Measurements from ENCODE around the gene SPACA9.

Gene SPACA9

DNA sequence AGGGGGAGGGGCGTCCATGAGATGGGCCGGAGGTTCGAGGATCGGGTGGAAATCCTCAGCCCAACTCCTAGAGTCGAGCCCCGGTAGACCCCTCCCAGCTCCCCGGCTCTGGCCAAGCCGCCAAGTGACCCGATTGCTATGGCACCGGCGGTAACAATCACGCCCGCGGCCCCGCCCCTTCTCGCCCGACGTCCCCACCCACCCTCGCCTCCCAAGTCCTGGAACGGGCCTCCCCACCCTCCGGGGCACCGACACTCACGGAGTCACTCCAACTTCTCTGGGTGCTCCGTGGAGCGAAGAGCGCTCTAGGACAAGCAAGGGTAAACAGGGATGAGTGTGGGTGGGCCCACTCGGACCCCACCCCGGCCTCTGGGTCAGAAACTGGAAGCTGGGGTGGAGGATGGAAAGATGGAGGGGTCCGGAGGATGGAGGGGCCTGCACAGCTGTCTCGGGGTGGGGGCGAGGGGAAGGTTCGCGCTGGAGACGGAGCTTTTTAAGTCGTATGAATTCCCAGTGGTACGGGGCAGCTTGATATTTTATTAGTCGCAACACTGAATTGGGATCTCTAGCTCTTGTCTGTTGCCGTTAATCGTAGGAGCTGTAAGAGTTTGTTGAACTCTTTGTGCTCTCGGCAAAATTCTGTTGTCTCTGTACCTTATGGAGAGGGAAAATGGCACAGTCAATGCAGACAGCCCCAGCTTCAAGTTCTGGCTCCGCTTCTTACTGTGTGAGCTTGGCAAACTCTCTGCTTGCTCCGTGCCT lies at the start of gene SPACA9:
TSS of gene SPACA9 (plus strand) at position 204 of the 762 bp plus-strand sequence. CDS start 5,050 bp downstream, outside the sequence.
- DNase-seq: no peak

DNA sequence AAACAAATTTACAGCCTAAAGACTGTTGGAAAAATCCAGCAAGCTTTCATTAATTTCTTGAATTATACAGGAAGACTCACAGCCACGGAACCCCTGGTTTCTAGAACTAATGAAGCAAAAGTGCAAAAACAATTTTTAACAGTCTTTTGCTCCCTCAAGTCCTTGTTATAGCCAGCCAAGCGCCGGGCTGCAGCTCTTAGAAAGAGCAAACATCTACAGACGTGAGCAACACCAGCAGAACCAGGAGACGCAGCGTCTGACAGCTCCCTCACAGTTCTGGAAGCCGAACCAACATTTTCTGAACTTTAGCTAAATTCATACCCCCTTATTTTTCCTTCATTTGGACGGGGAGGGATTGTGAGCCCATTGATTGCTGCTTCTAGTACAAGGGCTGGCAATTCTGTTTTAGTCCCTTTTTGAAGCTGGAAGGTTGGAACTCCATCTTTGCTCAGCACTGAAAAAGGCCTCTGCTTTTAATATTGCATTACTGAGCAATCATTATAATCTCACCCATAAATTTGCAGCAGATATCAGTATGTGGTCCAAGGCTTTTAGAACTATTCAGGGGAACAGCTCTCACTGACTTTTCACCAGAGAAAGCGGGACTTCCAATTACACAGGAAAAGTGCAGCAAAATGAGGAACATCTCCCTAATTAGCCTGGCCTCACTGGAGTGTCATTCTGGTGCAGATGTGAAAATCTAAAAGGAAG lies 46.4 kb upstream of the SPACA9 start:
- DNase-seq: no peak

DNA sequence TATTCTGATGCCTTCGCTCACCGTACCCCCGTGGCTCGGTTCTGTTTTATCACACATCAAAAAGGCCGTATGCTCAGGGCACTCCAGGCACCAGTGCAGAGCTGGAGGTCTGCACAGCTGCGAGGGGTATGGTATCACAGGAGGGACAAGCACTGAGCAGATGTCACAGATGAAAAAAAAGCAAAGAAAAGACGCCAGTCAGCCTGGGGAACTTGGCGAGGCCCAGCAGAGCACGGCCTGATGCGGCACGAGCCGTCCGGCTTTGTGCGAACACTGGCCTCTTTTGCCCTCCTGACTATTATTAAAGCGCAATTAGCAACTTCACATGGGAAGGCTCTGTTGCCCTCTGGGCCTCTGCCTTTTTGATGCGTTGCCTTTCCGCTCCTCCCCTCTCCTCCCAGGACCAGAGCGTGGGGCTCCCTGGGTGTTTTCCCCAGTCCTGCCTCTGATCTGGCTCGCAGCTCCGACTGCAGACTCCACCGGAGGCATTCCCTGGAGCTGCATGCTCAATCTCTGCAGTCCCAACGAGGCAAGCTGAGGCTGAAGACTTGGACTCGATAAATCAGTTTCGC lies 45.1 kb upstream of the SPACA9 start:
- DNase-seq: no peak

DNA sequence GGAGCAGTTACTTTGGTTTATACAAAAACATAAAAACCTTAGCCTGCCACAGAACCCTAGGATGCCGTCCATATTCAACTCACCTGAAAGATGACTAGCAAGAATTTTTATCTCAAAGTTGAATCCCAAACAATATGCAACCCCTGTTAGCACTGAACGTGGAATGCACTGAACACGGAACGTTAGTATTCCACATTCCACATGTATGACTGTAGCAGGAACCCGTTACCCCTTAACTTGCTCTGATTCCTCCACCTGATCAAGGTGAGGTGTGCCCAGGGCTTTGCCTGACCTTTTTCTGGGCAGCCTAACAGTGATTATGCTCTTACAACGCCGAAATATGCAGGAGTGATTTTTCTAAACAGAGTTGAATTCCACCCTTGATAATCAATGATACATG lies 44.4 kb upstream of the SPACA9 start:
- DNase-seq: no peak

DNA sequence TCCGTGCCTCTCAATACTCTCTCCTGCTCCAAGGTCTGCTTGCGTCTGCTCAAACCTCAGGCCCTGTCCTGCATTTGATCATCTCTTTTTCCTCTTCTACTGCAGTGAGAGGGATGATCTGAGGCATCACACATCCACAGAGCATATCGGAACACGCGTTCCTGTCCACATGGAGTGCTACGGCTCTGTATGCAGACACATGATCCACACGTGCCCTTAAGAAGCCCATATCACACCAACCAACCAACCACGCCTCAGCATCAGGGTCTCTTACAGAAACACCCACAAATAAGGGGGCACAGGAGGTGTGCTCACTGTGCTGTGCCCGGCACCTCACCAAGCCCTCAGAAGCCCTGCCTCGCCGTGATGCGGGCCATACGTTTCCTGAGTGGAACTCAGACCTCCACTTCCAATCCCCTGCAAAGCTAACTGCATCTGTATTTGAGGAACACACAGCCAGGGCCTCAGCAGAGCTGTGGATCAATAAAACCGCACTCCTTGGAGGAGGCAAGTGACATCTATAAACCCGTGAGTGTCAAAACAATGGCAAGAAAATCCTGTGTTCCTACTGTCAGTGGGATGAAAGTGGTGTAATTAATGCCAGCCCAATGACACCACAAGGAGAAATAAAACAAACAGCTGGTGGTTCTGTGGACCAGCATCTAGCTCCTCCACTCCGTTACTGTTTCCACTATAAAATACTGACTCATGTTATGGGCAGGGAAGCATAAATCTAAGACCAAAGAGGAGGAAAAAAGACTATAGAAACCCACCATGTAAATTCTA lies 41.0 kb upstream of the SPACA9 start:
- no peak for DNase-seq

DNA sequence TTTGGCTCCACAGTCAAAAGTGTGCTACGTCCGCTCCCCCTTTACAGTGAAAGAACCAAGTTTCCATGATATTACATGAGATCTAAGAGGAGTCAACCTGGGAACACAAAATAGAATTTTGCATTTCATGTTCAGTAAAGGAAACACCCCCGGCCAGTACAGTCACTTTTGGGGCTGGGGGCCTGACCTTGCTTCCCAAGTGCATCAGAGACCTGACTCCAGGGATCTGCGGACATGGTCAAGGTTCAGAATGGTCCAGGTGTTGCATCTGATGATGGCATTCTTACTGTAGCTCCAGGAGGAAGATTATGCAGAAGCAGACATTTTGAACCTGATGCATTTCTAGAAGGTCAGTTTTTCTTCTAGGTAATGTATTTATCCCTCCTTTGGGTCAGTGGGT lies 40.4 kb upstream of the SPACA9 start:
- DNase-seq: no peak

DNA sequence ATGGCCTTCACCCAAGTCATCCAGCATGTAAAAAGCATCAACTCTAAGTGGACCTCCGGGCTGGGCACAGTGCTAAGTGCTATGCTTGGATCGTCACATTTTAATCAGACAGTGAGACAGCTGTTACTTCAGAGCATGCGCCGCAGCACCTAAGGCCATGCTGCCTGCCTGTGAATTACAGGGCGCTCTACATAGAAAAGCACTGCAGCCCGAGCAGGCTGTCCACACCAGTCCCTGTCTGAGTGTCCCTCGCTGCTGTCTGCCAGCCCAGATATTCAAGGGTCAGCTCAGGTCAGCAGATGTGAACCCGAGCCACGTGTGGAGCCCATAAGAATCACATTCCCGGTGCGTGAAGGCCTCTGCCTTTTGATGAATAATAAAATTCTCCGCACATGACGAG lies 37.7 kb upstream of the SPACA9 start:
- no peak for DNase-seq

DNA sequence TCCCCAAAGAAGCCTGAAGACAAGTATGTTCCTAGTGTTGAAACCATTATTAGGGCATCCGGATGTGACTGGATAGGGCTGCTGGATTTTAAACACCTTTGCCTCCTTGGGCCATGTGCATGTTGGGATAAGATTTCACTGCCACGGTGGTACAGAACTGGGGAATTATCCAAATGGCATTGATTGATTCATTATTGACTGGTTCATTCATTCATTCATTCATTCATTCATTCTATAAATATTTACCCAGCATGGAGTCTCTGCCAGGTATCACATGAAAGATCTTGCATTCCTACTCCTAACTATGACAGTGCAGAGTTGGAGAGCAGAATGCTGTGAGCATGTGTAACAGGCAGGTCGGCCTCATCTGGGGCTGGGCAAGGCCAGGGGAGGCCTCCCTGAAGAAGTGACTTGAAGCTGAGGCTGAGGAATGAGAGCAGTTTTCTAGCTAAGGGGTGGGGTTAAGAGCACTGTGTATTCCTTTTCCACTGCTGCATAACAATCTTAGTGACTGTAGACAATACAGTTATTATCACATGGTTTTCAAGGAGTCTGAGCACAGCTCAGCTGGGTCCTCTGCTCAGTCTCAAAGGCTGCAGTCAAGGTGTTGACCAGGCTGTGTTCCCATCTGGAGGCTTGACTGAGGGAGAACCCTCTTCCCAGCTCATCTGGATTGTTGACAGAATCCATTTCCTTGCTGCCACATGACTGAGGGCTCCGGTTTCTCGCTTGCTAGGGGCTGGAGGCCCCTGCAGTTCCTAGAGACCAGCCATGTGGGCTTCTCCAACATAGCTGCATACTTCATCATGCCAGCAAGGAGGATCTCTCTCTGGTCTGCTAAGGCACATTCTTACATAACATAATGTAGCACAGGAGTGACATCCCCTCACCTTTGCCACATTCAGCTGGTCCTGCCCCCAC lies 36.3 kb upstream of the SPACA9 start:
- no peak for DNase-seq

DNA sequence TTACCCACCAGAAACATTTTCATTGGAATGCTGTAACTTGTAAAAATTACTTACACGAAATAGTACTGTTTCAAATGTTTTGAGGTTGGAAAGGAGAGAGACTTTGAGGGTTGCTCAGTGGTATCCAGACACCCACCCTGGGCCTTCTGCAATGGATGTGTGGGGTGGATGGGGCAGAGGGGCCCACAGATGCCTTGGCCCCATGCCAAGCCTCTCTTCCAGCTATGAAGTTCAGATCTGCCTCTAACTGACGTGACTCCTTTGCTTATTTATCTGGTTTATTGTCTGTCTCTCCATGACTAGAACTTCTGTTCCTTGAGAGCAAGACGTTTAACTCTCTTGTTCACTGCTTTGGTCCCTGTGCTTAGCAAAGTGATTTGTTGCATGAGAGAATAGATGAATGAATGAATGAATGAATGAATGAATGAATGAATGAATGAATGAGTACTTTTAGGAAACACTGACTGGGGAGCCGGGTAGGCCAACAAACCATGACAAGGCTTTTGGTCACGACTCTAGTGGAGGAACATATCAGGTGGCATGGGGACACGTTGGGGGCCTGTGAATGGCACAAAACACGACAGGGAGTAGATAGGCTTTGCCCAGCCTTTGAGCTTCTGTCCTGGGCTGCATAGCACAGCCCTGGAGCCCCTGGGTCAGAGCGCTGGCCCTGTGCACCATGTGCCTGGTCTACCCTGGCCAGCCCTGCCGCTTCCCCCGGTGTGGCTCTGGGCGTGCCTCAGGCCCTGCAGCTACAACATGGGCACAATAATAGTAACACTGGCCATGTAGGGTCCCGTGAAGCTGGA lies 32.4 kb upstream of the SPACA9 start:
- DNase-seq: no peak

DNA sequence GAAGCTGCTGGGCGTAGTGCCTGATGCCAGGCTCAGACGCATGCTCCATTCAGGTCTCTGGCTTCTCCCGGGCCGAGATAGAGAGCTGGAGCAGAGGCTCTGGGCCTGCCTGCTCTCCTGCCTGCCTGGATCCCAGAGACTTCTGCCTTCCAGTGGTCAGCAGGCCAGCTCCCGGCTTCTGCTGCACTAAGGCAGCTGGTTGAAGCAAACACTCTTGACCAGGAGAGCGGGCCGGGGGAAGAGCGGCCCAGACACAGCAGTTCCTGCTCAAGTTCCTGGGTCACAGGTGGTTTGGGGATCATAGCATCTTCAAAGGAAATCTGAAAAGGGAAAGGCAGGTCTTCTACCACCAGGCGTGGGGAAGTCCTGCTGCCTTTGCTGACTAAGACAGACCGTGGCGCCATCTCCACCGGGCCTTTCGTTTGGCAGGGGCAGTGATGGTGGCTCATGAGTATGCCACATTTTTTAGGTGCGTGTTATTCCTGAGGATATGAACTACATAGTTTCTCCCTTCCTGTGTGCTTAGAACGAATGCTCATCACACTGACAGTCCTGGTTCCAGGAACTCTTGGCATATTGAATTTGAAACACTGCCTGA lies 31.7 kb upstream of the SPACA9 start:
- DNase-seq: no peak

DNA sequence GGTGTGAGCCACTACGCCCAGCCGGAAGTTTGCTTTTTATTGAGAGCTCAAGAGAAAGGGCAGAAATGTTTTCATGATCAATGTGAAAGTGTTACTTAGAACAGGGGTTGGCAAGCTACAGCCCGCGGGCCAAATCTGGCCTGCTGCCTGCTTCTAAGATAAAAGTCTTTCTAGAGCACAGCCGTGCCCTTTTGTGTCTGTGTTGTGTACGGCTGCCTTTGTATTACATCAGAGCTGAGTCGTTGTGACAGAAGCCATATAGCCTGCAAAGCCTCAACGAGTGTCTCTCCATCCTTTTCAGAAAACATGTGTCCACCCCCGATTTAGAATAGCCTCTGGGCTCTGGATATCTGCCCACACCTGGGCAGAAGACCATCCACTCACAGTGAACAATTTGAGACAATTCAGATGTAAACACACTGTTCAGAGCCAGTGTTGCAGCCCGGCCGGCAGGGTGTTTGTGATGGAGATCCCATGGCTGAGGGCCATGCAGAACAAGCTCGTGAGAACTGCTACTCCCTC lies 29.5 kb upstream of the SPACA9 start:
- no peak for DNase-seq

DNA sequence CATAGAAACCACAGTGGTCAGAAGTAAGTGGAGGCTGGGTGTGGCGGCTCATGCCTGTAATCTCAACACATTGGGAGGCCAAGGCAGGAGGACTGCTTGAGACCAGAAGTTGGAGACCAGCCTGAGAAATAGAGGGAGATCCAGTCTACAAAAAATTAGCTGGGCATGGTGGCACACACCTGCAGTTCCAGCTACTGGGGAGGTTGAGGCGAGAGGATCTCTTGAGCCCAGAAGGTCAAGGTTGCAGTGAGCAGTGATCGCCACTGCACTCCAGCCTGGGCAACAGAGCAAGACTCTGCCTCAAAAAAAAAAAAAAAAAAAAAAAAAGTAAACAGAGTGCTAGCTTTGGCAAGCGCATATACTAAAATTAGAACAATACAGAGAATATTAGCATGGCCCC lies 25.2 kb upstream of the SPACA9 start:
- DNase-seq: no peak

DNA sequence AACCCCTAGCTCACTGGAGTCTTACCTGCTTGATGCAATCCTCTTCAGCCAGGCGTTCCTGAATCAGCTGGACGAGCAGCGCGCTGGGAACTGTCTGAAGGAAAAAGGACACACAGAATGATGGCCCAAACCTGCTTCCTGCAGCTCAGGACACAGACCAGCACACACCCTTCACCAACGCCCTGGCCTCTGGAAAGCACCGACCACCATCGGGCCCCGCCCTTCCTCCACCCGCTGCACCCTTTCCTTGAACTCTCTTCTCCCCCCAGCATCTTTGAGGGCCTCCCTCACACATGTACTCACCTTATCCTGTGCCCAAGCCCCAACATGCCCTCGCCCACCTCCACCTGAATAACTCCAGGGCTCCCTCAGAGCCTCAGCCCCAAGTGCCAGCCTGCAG lies 23.9 kb upstream of the SPACA9 start:
- no peak for DNase-seq

DNA sequence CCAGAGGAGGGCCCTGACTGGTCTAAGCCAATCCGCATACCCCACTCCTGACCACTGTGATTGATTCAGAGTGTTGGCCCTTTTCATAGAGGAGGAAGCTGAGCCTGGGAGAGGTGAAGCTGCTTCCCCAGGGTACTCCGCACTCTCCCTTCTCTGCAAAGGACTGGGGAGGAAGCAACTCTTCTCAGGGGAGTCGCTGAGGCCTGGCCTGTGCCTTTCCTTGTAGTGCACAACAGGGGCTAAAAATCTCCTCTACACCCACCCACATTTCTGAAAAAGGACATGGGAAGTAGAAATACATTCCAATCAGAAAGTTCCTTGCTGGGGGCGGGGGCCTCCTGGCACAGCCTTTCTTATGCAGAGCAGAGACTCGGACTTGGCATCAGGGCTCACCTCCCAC lies 22.8 kb upstream of the SPACA9 start:
- no peak for DNase-seq

DNA sequence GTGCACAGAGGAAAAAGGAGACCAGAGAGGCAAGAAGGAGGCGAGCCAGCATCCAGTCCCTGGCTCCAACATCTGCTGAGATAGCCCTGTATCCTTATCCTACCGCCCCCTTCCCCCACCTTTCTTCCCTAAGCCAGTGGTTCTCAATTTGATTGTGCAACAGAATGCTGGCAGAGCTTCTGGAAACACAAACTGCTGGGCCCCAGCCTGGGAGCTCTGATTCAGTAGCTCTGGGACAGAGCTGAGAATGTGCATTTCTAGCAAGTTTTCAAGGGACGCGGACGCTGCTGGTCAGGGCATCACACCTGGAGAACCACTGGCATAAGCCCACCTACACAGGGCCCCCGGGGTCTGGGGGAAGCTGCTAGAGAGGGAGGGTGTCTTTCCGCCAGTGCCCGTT lies 21.7 kb upstream of the SPACA9 start:
- DNase-seq: no peak

DNA sequence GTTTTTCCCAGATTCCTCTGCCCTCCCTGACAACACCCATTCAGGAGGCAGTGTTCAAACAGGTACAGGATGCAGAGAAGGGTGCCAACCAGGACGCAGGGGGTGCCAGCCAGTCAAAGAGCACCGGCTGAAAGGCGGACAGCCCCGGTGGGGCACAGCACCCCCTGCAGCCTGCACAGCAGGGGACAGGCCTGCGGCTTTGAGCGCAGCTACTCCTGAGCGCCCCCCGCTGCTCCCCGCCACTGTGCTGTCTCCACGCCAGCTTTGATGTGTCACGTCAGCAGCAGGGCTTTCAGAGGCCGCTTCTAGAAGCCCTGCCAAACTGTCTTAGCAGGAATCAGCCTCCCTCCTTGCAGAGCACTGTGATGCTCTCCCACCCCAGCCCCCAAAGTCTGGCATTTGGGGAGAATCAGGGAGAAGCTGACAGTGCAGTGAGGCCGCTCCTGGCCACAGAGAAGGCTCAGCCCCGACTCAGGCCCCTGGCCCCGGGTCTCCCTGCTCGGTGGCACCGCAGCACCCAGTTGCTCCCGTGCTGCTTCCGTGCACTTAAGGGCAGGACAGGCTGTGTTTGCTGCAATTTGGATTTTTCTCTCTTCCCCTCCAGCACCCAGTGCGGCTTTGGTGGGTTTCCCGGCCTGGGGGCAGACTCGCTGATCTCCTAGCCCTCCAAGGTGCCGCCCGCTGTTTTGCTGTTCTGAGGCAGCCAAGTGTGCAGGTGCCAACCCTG lies 20.9 kb upstream of the SPACA9 start:
- no peak for DNase-seq

DNA sequence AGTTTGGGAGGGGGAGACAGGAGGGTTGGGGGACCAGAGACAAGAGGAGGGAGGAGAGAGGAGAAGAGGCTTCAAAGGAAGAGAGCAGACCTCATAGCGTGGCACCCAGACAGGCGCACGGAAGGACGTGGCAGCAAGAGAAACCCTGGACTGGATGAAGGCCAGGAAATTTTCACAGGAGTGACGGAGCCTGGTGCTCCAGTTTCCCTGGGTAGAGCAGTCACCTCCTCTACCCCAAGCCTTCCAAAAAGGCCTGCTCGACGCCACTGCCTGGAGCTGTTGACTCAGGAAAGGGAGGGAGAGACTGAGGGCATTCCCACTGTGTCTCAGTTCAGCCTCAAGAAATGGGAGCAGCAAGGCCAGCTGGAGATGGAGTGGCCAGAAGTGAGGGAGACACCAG lies 19.9 kb upstream of the SPACA9 start:
- DNase-seq: no peak

DNA sequence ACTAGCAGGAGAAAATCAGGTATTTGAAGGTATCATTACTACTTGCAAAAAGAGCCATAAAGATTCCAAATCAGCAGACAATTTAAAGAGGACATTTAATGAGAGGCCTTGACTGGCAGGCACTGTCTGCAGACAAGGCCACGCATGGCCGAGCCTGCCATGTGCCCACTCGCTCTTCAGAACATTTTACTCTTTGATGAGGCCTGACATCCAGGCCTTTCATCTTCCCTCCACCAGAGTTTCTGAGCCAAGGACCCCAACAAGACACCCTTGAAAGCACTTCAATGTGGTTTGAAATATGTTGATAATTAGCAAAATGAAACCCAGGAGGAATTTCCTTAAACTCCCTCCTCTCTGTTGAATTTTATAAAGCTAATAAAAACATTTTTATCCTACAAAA lies 17.0 kb upstream of the SPACA9 start:
- DNase-seq: no peak

DNA sequence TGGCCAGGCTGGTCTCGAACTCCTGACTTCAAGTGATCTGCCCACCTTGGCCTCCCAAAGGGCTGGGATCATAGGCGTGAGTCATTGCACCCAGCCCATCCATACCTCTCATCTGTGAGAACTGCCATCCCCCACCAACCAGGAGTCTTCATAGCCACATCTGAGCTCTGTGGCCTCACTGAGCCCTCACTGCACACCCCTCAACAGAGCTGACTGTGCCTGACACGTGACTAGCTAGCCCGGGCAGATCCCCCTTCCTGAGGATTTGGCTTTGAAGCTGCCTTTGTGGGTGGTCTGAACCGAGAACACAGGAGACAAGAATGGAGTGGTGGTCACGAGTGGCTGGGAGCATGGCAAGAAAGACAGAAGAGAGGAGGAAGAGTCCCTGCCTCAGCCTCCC lies 16.2 kb upstream of the SPACA9 start:
- DNase-seq: no peak

DNA sequence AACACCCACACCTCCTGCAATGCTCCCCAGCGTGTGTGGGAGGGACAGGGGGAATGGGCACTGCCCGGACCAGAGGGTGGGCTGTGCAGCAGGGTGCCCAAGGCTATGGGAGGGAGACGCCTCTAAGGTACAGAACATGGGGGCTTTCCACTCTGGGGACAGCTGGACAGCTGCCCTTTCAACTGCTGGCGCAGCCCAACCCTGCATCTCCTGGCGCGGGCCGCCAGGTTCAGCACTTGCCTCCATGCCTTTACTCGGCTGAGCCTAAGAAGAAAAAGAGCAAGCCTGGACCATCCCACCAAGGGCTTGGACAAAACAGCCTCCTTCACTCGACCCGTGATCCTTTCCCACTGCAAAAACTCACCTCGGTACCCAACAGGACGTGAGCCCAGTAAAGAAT lies 15.6 kb upstream of the SPACA9 start:
- DNase-seq: no peak

All from GDM1 (cell line).